Stimulated activated CD4-positive, alpha-beta T cell treated with anti-CD3 and anti-CD28 coated beads, Interleukin-2, amount 100 ng/mL, for 48 hours (primary cell): ENCODE results near the gene MFSD6.
A peak's percentile ranks its signal among the peaks of the same experiment; 100 is the strongest.
"Not testable (repeated sequence)": the region's sequence is repeated elsewhere in the genome, so short reads cannot be mapped to it uniquely, and the experiment has no call there.

ENCODE experiments used
- DNase-seq, 2 donors: peaks; one replicate each; pipeline ENCODE4 v3.0.0-alpha.2; 2020

The MFSD6 gene

GRCh38 chr2:190407662-190408537 is at the start of gene MFSD6:
TSS of gene MFSD6 (plus strand) at chr2:190408355. CDS start at chr2:190436030, 27,675 bp downstream.
- DNase-seq, result peak; percentile 43 to 53

- not testable (repeated sequence) for DNase-seq
These were observed 49.3 kb upstream of the MFSD6 start for GRCh38 chr2:190358655-190359448.

GRCh38 chr2:190360561-190360960 is 47.6 kb upstream of the MFSD6 start:
- DNase-seq, result no peak

- DNase-seq, result no peak
These were observed 47.2 kb upstream of the MFSD6 start for GRCh38 chr2:190360965-190361364.

GRCh38 chr2:190361572-190361971 is 46.6 kb upstream of the MFSD6 start:
- DNase-seq, result no peak

GRCh38 chr2:190362894-190363293 is 45.3 kb upstream of the MFSD6 start:
- no peak for DNase-seq

- no peak for DNase-seq
These were observed 42.5 kb upstream of the MFSD6 start for GRCh38 chr2:190365499-190366204.

- no peak for DNase-seq
These were observed 41.9 kb upstream of the MFSD6 start for GRCh38 chr2:190366248-190366753.

GRCh38 chr2:190367091-190367490 is 41.1 kb upstream of the MFSD6 start:
- DNase-seq, result no peak

GRCh38 chr2:190369635-190370034 is 38.5 kb upstream of the MFSD6 start:
- DNase-seq, result no peak

GRCh38 chr2:190376083-190376482 is 32.1 kb upstream of the MFSD6 start:
- DNase-seq, result no peak

- no peak for DNase-seq
These were observed 31.4 kb upstream of the MFSD6 start for GRCh38 chr2:190376591-190377245.

GRCh38 chr2:190378880-190379237 is 29.3 kb upstream of the MFSD6 start:
- DNase-seq, result no peak

- DNase-seq, result no peak
These were observed 28.7 kb upstream of the MFSD6 start for GRCh38 chr2:190379249-190379964.

- no peak for DNase-seq
These were observed 27.2 kb upstream of the MFSD6 start for GRCh38 chr2:190380962-190381412.

GRCh38 chr2:190382851-190383250 is 25.3 kb upstream of the MFSD6 start:
- DNase-seq, result no peak

- DNase-seq, result no peak
These were observed 20.7 kb upstream of the MFSD6 start for GRCh38 chr2:190387422-190387821.

- DNase-seq, result no peak
These were observed 11.9 kb upstream of the MFSD6 start for GRCh38 chr2:190396271-190396670.

GRCh38 chr2:190402986-190403603 is 5.1 kb upstream of the MFSD6 start:
- DNase-seq, result no peak

GRCh38 chr2:190404487-190404886 is 3.7 kb upstream of the MFSD6 start:
- no peak for DNase-seq

- no peak for DNase-seq
These were observed 3.1 kb upstream of the MFSD6 start for GRCh38 chr2:190405070-190405469.
